BE2C (cell line): ENCODE results near the gene PRKCH.

Source experiments
- DNase-seq: peaks from one replicate; pipeline ENCODE4 v3.0.0-alpha.2; 2020
- H3K27me3 ChIP-seq: fragments of 250-450 bp; sonication (Bioruptor Pico); 2 replicates; pipeline ENCODE4 v1.5.1; 2020; ENCODE audit warnings: mild to moderate bottlenecking
- H3K36me3 ChIP-seq: fragments of 250-450 bp; sonication (Bioruptor Pico); 2 replicates; pipeline ENCODE4 v1.5.1; 2020; ENCODE audit warnings: mild to moderate bottlenecking
- H3K4me1 ChIP-seq: fragments of 250-450 bp; sonication (Bioruptor Pico); 2 replicates; pipeline ENCODE4 v1.5.1; 2020
- H3K4me3 ChIP-seq: 2 replicates; pipeline ENCODE4 v1.5.1; 2011; ENCODE audit warnings: low read depth, low read length
- H3K9me3 ChIP-seq: fragments of 250-450 bp; sonication (Bioruptor Pico); 2 replicates; pipeline ENCODE4 v1.5.1; 2020
- TF ChIP-seq, protein P1 (sequence below): IDR thresholded peaks from 2 replicates; pipeline ENCODE4 v1.5.1; 2012; ENCODE audit warnings: mild to moderate bottlenecking, low read depth, low read length

PRKCH gene

DNA sequence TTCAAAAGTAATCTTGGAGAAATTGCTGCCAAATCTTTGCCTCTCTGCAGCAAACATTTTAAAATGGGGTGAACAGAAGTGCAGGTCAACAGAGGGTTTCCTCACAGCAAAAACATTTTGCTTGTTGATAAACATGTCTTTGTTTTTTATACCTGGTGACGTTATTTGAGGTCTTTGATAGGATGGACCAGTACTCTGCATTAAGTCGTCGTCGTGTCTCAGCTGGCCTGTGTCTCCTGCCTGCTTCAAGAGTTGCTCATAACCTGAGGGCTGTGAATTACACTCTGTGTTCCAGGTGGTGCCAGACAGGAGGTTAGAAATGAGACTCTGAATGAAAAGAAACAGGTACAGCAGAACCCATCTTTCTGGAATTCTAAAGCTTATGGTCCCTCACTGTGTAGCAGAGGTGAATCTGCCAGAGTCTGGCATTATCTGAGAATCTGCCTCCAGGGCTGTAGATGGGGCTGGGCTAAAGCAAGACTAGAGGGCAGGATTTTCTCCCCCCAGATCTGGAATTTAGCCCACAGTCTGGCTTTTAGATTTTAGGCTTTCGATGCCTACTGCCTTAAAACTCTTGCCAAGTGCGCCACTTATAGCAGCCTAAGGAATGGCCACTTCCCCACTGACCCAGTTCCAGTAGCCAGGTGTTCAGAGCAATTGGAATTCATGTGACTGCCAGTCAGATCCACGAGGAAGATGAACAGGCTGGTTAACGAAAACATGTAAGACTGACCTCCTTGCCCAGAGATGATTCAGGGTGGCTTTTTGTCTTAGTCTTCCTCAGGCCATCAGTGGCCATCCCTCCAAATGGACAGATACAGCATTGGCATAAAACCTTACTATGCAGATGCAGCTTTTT is 161.2 kb downstream of the PRKCH start:
- no peaks in the 10 kb centered on the region for H3K36me3 ChIP-seq
- TF ChIP-seq, protein P1, sequence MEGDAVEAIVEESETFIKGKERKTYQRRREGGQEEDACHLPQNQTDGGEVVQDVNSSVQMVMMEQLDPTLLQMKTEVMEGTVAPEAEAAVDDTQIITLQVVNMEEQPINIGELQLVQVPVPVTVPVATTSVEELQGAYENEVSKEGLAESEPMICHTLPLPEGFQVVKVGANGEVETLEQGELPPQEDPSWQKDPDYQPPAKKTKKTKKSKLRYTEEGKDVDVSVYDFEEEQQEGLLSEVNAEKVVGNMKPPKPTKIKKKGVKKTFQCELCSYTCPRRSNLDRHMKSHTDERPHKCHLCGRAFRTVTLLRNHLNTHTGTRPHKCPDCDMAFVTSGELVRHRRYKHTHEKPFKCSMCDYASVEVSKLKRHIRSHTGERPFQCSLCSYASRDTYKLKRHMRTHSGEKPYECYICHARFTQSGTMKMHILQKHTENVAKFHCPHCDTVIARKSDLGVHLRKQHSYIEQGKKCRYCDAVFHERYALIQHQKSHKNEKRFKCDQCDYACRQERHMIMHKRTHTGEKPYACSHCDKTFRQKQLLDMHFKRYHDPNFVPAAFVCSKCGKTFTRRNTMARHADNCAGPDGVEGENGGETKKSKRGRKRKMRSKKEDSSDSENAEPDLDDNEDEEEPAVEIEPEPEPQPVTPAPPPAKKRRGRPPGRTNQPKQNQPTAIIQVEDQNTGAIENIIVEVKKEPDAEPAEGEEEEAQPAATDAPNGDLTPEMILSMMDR: no peak

DNA sequence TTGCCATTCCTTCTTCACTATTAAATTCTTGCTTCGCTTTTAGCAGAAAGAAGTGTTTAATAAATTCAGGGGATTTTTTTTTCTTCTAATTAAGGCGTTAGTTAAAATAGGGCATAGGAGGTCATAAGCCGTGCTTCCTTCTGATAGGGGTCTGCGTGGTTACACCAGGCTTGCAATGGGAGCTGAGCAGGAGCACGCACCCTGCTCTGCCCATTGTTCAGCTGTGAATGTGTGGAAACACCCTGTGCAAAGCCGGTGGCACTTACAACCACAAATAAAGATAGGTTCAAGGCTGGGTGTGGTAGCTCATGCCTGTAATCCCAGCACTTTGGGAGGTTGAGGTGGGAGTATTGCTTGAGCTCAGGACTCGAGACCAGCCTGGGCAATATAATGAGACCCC is 162.1 kb downstream of the PRKCH start:
- TF ChIP-seq, protein P1: no peak
- DNase-seq: no peak
- H3K27me3 ChIP-seq: no peaks in the 10 kb centered on the region
- H3K4me1 ChIP-seq: peaks cover 28% of the 10 kb centered on the region
- no peak overlapping the region for H3K4me3 ChIP-seq
- no peaks in the 10 kb centered on the region for H3K9me3 ChIP-seq
- no peaks in the 10 kb centered on the region for H3K36me3 ChIP-seq

More for the DNA sequence above, 161.2 kb downstream of the PRKCH start:
- Histone ChIP-seq H3K27me3 (no peaks in the 10 kb centered on the region), H3K4me1 (peaks cover 33% of the 10 kb centered on the region), H3K9me3 (no peaks in the 10 kb centered on the region), H3K4me3 (no peak overlapping the region)
- peak; percentile 58 for DNase-seq

DNA sequence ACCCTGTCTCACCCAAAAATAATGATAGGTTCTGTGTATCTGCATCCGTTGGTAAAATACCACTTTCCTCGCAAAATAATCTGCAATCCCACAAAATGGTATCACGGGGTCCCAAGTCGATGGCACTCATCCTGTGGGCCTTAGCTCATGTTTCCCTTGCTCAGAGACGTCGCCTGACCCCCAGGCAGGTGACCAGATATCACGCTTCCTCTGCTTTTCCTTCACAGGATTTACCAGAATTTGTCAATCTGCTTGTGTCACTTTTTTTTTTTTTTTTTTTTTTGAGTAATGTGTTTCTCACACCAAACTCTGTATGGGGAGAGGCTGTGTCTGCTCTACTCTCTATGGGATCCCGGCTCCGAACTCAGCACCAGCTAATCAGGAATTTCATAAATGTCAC is 162.7 kb downstream of the PRKCH start:
- no peak overlapping the region for H3K4me3 ChIP-seq
- no peaks in the 10 kb centered on the region for H3K27me3 ChIP-seq
- peaks cover 28% of the 10 kb centered on the region for H3K4me1 ChIP-seq
- H3K36me3 ChIP-seq: no peaks in the 10 kb centered on the region
- TF ChIP-seq, protein P1: no peak
- no peaks in the 10 kb centered on the region for H3K9me3 ChIP-seq
- no peak for DNase-seq

DNA sequence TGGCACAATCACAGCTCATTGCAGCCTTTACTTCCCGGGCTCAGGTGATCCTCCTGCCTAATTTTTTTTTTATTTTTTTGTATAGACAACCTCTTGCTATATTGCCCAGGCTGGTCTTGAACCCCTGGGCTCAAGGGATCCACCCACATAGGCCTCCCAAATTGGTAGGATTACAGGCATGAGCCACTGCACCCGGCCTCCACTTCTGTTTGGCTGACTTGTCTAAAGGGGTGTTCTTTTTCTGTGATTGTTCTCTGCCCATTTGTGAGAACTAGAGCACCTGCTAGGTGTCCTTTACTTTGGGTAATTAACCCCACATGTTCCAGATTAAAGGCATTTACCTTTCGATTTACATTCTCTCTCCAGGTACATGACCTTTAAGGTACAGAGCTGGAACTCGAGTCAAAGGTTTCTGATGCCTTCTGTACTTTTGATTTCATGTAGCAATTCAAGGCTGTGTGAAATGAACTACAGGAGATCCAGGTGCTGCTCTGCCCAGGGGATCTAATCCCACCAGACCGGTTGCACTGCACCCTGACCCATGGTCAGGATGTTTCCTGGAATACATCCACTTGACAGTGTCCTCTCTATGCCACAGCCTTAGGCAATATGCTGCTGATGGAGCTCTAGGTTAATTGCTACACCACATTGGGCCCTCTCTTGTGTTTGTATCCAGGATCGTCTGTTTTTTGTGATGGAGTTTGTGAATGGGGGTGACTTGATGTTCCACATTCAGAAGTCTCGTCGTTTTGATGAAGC is 163.6 kb downstream of the PRKCH start:
- no peak for DNase-seq
- Histone ChIP-seq H3K36me3 (no peaks in the 10 kb centered on the region), H3K4me1 (peaks cover 21% of the 10 kb centered on the region), H3K27me3 (no peaks in the 10 kb centered on the region), H3K9me3 (no peaks in the 10 kb centered on the region), H3K4me3 (no peak overlapping the region)
- TF ChIP-seq, protein P1: no peak

DNA sequence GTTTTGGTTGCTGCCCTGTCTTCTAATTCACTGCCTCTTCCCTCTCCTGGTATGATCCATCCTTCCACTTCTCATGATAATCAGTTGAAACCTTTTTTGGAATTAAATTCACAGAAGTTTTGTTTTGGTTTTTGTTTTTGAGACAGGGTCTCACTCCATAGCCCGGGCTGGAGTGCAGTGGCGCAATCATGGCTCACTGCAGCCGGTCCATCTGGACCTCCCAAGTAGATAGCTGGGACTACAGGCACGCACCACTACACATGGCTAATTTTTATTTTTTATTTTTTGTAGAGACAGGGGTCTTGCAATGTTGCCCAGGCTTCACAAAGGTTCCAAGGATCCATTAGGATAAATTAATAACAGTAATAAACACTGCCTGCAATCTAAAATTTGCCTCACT is 164.3 kb downstream of the PRKCH start:
- no peak for DNase-seq
- H3K4me1 ChIP-seq: peaks cover 21% of the 10 kb centered on the region

More for the DNA sequence above, 164.3 kb downstream of the PRKCH start:
- TF ChIP-seq, protein P1: no peak
- H3K36me3 ChIP-seq: no peaks in the 10 kb centered on the region
- H3K27me3 ChIP-seq: no peaks in the 10 kb centered on the region
- H3K9me3 ChIP-seq: no peaks in the 10 kb centered on the region
- no peak overlapping the region for H3K4me3 ChIP-seq
